Uterus (tissue), 2 donors: ENCODE measurements around the gene NACC2.

ENCODE experiments used
- CTCF ChIP-seq, 4 experiments: fragments of 200-600 bp in 2 of 4; fragments of 450-650 bp in 2 of 4; sonication (generic) in 2 of 4; IDR thresholded peaks; one replicate each; pipeline ENCODE4 v1.5.1; 2016 to 2019; ENCODE audit warnings: antibody characterized with exemption in 4 of 4, mild to moderate bottlenecking in 2 of 4, moderate library complexity in 1 of 4
- POLR2A ChIP-seq, 2 donors: fragments of 450-650 bp; IDR thresholded peaks; one replicate each; pipeline ENCODE4 v1.6.1; 2016; ENCODE audit warnings: antibody characterized with exemption in 2 of 2, mild to moderate bottlenecking in 1 of 2, moderate library complexity in 1 of 2

- TF ChIP-seq CTCF (IDR thresholded peaks at IDR 0.05) (no peak), POLR2A (IDR thresholded peaks at IDR 0.05) (no peak)
These were observed 38.4 kb downstream of the NACC2 start for GRCh38 chr9:136056546-136057235.
